Brain microvascular endothelial cell (primary cell): ENCODE measurements around the gene TACR2.
A peak's percentile ranks its signal among the peaks of the same experiment; 100 is the strongest.

Experiments used
- DNase-seq: peaks from one replicate; pipeline ENCODE4 v3.0.0-alpha.2; 2020
- H3K27ac ChIP-seq: fragments of 250-450 bp; sonication (Bioruptor Pico); 2 replicates; pipeline ENCODE4 v1.5.1; 2020; ENCODE audit warnings: mild to moderate bottlenecking, moderate library complexity
- H3K27me3 ChIP-seq: fragments of 250-450 bp; sonication (Bioruptor Pico); replicated peaks from 2 replicates; pipeline ENCODE4 v1.5.1; 2020; ENCODE audit warnings: mild to moderate bottlenecking
- H3K36me3 ChIP-seq: fragments of 250-450 bp; sonication (Bioruptor Pico); replicated peaks from 2 replicates; pipeline ENCODE4 v1.5.1; 2020; ENCODE audit warnings: mild to moderate bottlenecking
- H3K4me3 ChIP-seq: 2 replicates; pipeline ENCODE4 v1.5.1; 2011; ENCODE audit warnings: low read depth, mild to moderate bottlenecking, control low read depth, low read length, moderate library complexity
- in situ Hi-C: cut with HindIII; loops from 2 replicates; pipeline ENCODE4 v1.10.0; 2017; ENCODE audit warnings: low sequenced_read_pairs, low pct_ligation_motif_present
- TF ChIP-seq, protein P1 (sequence below): IDR thresholded peaks from 2 replicates; pipeline ENCODE4 v1.5.1; 2011; ENCODE audit warnings: low read depth, mild to moderate bottlenecking, moderate library complexity, low read length, control low read depth, inconsistent platforms; ENCODE audit errors: missing control alignments

TACR2 gene

DNA sequence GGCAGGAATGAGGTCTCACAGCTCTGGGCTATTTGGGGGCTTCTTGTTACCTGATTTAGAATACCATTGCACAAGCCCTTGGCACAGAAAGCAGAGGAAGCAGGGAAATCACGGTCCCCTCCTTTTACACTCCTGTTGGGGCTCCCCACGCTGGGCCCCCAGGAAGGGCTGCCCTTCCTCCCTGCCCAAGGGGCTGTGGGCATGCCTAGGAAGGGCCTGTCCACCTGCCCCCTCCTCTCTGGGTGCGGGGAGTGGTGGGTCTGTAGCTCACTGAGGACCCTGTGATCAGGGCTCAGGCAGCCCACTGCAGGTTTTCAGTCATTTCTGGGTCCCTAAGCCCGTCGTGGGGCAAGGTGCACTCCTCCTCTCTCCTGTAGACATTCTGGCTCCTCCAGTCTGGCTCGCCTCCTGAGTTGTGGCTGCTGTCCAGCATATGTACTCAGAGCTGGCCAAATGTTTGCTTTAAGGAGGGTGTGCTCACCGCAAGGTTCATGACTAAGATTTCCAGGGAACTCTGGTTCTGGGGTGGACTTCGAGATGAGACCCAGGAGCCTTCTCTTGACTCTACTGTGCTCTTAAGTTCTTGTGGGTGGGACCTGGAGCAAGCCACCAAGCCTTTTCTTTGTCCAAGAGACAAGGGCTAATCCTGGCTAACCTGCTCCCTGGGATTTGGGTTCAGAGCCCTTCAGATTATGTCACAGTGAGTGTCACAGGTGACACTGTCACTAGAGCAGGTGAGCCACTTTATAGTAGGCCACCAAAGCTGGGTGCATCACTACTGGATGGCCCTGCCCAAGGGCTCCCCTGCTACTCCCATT, 56.0 kb downstream of the TACR2 start:
- no peaks in the 10 kb centered on the region for H3K27me3 ChIP-seq
- peak; percentile 78 for DNase-seq
- H3K4me3 ChIP-seq: no peak overlapping the region
- H3K36me3 ChIP-seq: peaks cover 8% of the 10 kb centered on the region
- in situ Hi-C loops: no loop called here
- H3K27ac ChIP-seq: no peak overlapping the region
- TF ChIP-seq, protein P1, sequence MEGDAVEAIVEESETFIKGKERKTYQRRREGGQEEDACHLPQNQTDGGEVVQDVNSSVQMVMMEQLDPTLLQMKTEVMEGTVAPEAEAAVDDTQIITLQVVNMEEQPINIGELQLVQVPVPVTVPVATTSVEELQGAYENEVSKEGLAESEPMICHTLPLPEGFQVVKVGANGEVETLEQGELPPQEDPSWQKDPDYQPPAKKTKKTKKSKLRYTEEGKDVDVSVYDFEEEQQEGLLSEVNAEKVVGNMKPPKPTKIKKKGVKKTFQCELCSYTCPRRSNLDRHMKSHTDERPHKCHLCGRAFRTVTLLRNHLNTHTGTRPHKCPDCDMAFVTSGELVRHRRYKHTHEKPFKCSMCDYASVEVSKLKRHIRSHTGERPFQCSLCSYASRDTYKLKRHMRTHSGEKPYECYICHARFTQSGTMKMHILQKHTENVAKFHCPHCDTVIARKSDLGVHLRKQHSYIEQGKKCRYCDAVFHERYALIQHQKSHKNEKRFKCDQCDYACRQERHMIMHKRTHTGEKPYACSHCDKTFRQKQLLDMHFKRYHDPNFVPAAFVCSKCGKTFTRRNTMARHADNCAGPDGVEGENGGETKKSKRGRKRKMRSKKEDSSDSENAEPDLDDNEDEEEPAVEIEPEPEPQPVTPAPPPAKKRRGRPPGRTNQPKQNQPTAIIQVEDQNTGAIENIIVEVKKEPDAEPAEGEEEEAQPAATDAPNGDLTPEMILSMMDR: no peak

DNA sequence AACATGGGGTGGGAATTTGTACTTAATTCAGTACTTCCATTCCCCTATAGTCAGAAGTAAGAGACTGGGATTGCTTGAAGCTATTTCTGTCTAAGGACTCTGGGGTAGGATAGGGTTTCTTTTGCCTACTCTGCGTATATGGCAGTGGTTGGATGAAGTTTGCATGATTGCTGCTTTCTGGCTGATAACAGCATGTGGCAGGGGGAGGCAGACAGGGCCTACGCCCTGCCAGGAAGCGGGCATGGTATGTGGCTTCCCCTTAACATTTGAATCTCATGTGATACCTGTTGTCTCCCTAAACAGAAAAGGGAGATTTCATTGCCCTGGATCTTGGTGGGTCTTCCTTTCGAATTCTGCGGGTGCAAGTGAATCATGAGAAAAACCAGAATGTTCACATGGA, 57.1 kb downstream of the TACR2 start:
- in situ Hi-C loops: no loop called here
- TF ChIP-seq, protein P1: no peak
- no peak overlapping the region for H3K27ac ChIP-seq
- H3K27me3 ChIP-seq: no peaks in the 10 kb centered on the region
- no peak overlapping the region for H3K4me3 ChIP-seq
- peaks cover 7% of the 10 kb centered on the region for H3K36me3 ChIP-seq
- DNase-seq: no peak

DNA sequence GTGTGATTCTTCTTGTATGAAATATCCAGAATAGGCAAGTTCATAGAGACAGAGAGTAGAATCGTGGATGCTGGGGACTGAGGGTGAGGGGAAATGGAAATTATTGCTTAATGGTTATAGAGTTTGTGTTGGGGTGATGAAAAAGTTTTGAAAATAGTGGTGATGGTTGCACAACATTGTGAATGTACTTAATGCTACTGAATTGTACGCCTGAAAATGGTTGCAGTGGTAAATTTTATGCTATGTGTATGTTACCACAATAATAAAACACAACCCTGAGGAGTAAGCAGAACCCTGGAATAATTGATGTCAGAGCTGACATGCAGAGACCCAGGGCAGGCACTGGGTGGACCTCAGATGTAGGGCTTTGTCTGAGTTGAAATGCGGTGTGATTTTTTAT, 57.6 kb downstream of the TACR2 start:
- Histone ChIP-seq H3K27me3 (no peaks in the 10 kb centered on the region), H3K36me3 (peaks cover 7% of the 10 kb centered on the region), H3K27ac (no peak overlapping the region), H3K4me3 (no peak overlapping the region)
- in situ Hi-C loops: no loop called here
- TF ChIP-seq, protein P1: no peak
- DNase-seq: no peak

DNA sequence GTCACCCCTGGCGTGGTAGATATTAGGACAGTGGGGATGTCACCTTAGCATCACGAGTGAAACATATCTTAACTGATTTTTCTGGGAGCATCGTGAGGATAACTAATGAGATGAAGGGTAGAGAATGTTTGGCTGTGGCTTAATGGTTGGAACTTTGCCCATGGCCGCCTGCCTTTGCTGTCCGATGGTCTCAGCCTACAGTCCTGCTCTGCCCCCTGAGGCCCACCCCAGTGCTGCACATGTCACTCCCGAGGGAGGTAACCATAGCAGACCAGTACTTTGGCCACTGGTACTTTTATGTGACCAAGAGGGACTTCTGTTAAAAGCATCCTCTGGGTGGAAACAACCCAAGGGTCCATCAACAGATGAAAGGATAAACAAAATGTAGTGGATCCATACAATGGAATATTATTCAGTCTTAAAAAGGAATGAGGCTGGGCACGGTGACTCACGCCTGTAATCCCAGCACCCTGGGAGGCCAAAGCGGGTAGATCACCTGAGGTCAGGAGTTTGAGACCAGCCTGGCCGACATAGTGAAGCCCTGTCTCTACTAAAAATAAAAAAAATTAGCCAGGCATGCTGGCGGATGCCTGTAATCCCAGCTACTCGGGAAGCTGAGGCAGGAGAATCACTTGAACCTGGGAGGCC, 58.4 kb downstream of the TACR2 start:
- TF ChIP-seq, protein P1: no peak
- Histone ChIP-seq H3K27ac (no peak overlapping the region), H3K4me3 (no peak overlapping the region), H3K27me3 (no peaks in the 10 kb centered on the region), H3K36me3 (peaks cover 7% of the 10 kb centered on the region)
- DNase-seq: no peak
- in situ Hi-C loops: no loop called here

DNA sequence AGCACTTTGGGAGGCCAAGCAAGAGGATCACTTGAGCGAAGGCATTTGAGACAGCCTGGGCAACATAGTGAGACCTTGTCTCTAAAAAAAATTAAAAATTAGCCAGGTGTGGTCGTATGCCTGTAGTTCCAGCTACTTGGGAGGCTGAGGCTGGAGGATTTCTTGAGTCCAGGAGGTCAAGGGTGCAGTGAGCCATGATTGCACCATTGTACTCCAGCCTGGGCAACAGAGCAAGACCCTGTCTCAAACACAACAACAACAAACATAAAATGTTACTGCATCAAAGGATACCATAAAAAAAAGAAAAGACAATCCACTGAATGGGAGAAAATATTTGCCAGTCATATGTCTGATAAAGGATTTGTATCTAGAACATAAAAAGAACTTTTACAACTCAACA, 60.5 kb downstream of the TACR2 start:
- H3K27ac ChIP-seq: no peak overlapping the region
- DNase-seq: no peak
- H3K27me3 ChIP-seq: no peaks in the 10 kb centered on the region
- TF ChIP-seq, protein P1: no peak
- no peak overlapping the region for H3K4me3 ChIP-seq
- H3K36me3 ChIP-seq: peaks cover 5% of the 10 kb centered on the region
- in situ Hi-C loops: no loop called here
